HG02571 (cell line): ENCODE data around the gene TOLLIP.
"Not testable (repeated sequence)": the region's sequence is repeated elsewhere in the genome, so short reads cannot be mapped to it uniquely, and the experiment has no call there.

Experiments
- ATAC-seq: cut with Tn5 transposase; IDR thresholded peaks from one replicate; pipeline ENCODE4 v1.9.1; 2021; ENCODE audit warnings: mild to moderate bottlenecking, moderate library complexity; ENCODE audit not compliant: unreplicated experiment

Gene TOLLIP

GRCh38 chr11:1344056-1344635 is 34.7 kb upstream of the TOLLIP start:
- ATAC-seq: no peak

- no peak for ATAC-seq
Measured at GRCh38 chr11:1343391-1344055, 34.1 kb upstream of the TOLLIP start.

GRCh38 chr11:1342946-1343345 is 33.5 kb upstream of the TOLLIP start:
- ATAC-seq: no peak

- ATAC-seq: no peak
Measured at GRCh38 chr11:1341928-1342524, 32.6 kb upstream of the TOLLIP start.

- ATAC-seq: not testable (repeated sequence)
Measured at GRCh38 chr11:1341226-1341625, 31.8 kb upstream of the TOLLIP start.

- no peak for ATAC-seq
Measured at GRCh38 chr11:1340111-1340510, 30.7 kb upstream of the TOLLIP start.

GRCh38 chr11:1339066-1339675 is 29.7 kb upstream of the TOLLIP start:
- no peak for ATAC-seq

- ATAC-seq: no peak
Measured at GRCh38 chr11:1338201-1339065, 29.0 kb upstream of the TOLLIP start.

- no peak for ATAC-seq
Measured at GRCh38 chr11:1337647-1338007, 28.2 kb upstream of the TOLLIP start.

- no peak for ATAC-seq
Measured at GRCh38 chr11:1336836-1337646, 27.6 kb upstream of the TOLLIP start.

GRCh38 chr11:1335811-1336761 is 26.7 kb upstream of the TOLLIP start:
- no peak for ATAC-seq

GRCh38 chr11:1335264-1335810 is 25.9 kb upstream of the TOLLIP start:
- ATAC-seq: no peak

- no peak for ATAC-seq
Measured at GRCh38 chr11:1333860-1334259, 24.4 kb upstream of the TOLLIP start.

- no peak for ATAC-seq
Measured at GRCh38 chr11:1333091-1333772, 23.8 kb upstream of the TOLLIP start.

GRCh38 chr11:1330473-1330872 is 21.0 kb upstream of the TOLLIP start:
- ATAC-seq: no peak

GRCh38 chr11:1327064-1327460 is 17.6 kb upstream of the TOLLIP start:
- no peak for ATAC-seq

- ATAC-seq: no peak
Measured at GRCh38 chr11:1326435-1327063, 17.1 kb upstream of the TOLLIP start.

- no peak for ATAC-seq
Measured at GRCh38 chr11:1323774-1324173, 14.3 kb upstream of the TOLLIP start.
